Activated gamma-delta T cell (primary cell): ENCODE data around the gene NCOA6.
"Not testable (repeated sequence)": the region's sequence is repeated elsewhere in the genome, so short reads cannot be mapped to it uniquely, and the experiment has no call there.

Experiments
- DNase-seq: peaks from one replicate; lab custom pipeline; 2025; lab: John Stamatoyannopoulos, UW

The NCOA6 gene

GRCh38 chr20:34774449-34774848, 51.0 kb downstream of the NCOA6 start:
- DNase-seq: no peak

GRCh38 chr20:34773726-34774125, 51.7 kb downstream of the NCOA6 start:
- DNase-seq: no peak

GRCh38 chr20:34772437-34772836, 53.0 kb downstream of the NCOA6 start:
- DNase-seq: no peak

DNA sequence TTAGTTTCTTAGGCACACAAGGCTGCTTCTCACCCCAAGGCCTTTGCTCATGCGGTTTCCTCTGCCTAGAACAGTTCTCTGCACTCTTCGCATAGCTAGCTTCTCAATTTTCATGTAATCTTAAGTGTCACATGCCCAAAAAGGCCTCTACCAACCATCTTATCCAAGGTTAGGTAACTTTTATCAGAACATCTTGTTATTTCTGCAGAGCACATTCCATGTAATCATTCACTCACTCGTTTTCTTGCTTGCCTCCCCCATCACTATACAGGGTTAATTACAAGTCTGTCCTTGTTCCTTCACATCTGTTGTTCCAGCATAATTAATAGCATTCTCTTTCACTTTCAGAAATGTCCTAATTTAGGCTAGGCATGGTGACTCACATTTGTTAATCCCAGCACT, 53.8 kb downstream of the NCOA6 start:
- no peak for DNase-seq

- no peak for DNase-seq
Measured at GRCh38 chr20:34768096-34768495, 57.4 kb downstream of the NCOA6 start.

DNA sequence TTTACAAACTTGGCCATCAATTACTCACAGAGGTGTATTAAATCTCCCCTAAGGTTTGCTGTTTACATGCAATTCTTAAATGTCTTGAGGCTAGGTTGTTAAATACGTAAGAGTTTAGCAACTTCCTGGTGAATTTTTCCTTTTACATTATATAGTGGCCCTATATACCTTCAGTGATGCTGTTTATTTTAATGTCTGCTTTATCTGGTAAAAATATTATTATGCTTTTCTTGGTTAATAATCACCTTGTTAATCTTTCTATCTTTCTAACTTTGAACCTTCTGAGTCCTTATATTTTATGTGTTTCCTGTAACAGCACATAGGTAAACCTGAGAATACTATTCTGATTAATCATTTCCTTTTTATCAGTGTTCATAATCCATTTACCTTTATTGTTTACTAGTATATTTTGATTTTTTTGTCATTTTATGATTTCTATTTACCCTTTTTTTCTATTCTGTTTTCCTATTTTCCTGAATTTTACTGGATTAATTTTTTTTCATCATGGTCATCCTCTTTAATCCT, 63.4 kb downstream of the NCOA6 start:
- no peak for DNase-seq

- DNase-seq: no peak
Measured at GRCh38 chr20:34755367-34755766, 70.1 kb downstream of the NCOA6 start.

GRCh38 chr20:34754611-34755010, 70.8 kb downstream of the NCOA6 start:
- DNase-seq: no peak

DNA sequence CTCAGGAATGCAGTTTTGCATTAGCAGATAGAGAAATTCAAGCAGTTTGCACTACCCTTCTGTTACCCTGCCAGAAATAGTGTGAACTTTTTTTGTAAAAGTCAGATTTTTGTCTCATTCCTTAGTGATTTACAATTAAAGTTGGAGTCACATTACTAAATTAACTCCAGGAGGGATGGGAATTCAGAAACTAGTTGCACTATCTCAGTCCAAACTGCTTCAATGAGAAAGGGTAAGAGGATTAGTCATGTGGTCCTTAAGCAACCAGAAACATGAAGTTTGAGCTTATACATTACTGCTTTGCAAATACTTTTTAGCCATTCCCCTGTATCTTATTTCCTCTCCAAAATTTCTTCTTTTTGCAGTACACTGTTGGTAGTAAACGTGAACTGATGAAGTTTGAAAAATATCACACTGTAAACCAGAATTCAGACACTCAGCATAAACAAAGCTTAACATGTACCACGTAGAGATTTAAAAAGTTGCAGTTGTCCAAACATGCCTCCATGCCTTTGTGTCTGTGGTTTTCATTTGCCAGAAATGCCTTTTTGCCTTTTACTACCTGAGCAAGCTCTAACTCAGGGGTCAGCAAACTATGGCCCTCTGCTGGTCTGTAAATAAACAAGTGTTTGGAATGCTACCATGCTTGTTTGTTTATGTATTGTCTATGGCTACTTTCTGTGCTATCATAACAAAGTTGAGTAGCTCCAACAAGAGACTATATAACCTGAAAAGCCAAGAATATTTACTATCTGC, 71.6 kb downstream of the NCOA6 start:
- DNase-seq: no peak

GRCh38 chr20:34751453-34751852, 74.0 kb downstream of the NCOA6 start:
- no peak for DNase-seq

DNA sequence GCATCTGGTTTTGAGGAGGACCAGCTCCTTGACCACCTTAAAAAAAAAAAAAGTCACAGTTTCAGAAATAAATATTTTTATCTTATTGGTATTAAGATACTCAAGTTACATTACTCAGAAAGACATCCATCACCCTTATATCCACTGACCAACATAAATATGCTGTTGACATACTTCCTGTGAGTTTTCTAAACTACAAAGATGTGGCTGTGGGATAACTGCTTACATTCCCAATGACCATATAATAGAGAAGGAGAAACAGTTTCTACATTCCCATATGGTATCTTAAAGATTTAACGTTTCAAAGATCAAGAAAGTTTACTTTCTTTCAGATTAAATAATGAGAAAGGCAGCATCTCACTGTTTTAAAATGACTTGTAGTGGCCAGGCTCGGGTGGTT, 75.0 kb downstream of the NCOA6 start:
- DNase-seq: no peak

GRCh38 chr20:34748709-34749108, 76.7 kb downstream of the NCOA6 start:
- no peak for DNase-seq

- DNase-seq: no peak
Measured at GRCh38 chr20:34747479-34747878, 78.0 kb downstream of the NCOA6 start.

- DNase-seq: no peak
Measured at GRCh38 chr20:34746674-34747073, 78.8 kb downstream of the NCOA6 start.

DNA sequence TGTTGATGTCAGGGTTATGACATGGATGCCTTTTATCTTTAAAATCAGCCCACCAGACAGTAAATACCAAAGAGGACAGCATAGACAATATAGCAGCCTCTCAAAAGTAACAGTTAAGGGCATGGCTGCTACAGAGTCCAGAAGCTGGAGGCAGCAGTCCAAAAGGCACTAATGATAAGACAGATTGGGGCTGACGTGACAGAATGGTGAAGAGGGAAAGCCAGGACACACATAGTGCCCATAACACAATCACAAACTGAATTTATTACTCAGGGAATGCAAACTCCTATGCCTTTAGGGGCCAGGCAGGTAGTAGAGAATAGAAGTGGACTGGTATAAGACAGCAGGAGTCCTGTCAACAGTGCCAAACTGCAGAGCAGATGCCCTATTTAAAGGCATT, 80.6 kb downstream of the NCOA6 start:
- no peak for DNase-seq

DNA sequence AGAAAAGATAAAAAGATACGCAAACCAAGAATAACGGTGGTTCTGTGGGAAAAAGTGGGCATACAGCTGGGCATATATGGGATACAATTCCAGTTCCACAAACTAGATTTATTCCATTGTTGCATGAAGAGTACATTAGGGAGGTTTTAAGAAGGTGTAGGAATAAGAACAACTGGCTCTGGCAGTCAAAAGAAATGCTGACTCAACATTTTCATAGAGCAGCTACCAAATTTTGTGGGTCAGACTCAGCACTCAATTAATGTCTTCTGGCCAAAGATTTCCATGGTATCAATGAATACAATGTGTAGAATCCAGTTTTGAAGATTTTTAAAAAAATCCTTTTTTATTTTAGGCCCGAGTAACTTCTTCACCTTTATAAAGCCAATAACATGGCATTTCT, 81.1 kb downstream of the NCOA6 start:
- DNase-seq: no peak

- DNase-seq: no peak
Measured at GRCh38 chr20:34743039-34743438, 82.4 kb downstream of the NCOA6 start.

- no peak for DNase-seq
Measured at GRCh38 chr20:34736106-34736735, 89.2 kb downstream of the NCOA6 start.

DNA sequence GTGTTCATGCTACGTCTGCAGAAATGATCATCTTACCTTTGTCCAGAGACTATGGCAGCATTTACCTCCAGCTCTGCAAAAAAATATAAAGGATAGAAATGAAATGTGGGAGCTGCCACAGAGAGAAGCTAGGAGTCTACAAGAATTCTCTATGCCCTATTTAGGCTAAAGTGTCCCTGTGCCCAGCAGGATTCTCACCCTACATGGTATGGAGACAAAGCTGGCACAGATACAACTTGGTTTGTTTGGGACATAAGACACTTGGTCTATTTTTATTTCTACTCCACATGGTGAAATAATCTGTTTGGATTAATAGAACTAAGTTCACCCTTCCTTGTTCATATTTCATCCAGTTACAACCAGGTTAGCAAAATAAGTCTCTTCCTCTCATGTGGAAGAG, 92.9 kb downstream of the NCOA6 start:
- no peak for DNase-seq

DNA sequence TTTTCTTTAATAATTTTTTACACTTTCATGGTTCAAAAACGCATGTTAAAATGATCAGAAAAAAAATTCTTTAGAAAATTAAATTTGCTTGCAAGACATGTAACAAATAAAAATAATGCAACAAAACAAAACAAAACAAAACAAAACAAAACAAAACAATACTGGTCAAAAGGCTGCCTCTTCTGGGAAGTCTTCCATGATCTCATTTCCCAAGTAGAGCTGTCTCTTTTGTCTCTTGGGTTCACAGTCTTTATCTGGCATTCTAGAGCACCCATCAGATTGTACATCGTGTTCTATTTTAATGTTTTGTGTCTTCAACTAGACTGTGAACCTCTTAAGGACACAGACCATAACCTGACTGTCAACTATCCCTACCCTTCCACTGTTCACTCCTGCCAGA, 96.0 kb downstream of the NCOA6 start:
- no peak for DNase-seq

DNA sequence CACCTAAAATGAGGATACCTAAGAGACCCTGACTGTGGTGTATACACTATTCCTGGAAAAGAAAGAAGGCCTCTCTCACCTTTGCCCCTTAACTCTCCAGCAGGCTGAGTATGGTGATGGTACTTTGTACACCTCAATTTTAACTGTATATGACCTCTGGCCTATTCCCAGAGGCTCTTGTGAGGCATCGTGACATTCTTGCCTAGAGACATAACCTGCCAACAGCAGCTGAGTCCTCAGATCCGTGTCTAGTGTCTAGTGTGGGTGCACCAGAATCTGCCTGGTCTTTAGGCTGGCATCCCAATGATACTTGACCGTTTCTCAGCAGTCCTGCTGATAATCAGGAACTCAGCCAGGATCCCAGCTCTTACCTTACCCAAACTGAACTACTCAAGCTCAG, 101.3 kb downstream of the NCOA6 start:
- no peak for DNase-seq

DNA sequence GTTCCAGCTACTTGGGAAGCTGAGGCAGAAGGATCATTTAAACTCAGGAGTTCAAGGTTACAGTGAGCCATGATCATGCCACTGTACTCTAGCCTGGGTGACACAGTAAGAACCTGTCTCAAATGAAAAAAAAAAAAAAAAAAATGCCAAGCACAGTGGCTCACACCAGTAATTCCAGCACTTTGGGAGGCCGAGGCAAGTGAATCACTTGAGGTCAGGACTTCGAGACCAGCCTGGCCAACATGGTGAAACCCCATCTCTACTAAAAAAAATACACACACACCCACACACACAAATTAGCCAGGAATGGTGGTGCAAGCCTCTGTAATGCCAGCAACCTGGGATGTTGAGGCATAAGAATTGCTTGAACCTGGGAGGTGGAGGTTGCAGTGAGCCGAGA, 102.9 kb downstream of the NCOA6 start:
- not testable (repeated sequence) for DNase-seq

DNA sequence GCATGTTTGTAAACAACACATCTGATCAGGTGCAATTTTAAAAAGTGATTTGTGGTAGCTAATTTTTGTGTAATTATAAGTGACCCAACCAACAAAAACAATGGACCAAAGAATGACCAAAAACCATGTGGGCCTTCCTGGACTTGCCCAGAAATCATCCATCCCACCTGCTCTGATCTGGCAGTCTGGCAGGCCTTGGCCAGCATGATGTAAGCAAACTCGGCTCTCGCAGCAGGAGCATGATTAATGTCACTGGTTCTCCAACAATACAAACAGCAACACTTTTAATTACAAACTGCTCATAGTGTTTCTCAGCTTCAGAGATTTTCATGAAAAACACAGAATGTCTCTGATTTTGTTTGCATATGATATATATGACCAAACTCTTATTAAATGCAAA, 105.2 kb downstream of the NCOA6 start:
- no peak for DNase-seq
